Measurements from ENCODE around the gene STIL.
"Not testable (repeated sequence)": the region's sequence is repeated elsewhere in the genome, so short reads cannot be mapped to it uniquely, and the experiment has no call there.

STIL gene

DNA sequence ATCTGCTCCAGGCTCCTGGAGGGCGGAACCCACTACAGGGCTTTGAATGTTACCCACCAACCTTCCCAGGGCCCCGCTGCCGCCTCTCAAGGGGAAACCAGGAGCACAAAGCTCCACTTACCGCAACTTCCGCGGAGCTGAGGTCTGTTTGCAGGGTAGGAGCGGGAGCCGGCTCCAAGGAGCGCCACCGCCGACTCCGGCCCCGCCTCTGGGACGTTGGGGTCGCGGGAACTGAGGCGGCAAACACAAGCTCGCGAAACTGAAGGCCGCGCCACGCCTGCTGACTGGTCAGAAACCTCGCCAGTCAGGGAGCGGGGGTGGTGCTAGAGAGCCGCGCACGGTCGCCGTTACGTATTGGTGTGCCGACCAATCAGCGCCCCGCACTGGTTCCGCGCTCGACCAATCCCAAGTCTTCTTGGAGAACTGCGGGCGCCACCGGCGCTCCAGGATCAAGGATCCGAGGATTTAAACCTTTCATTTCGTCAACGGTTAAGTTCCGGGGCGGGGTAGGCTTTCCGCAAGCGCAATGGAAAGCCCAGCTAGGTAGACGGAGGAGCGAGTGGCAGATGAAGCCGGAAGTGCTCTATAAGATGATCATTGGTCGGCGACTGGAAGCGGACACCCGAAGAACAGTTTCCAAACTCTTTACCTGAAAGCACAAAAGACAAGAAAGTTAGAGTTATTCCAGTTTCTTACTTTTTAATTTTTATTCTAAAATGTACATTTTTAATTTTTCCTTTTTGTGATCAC, at the start of gene STIL:
Gene STIL (minus strand): TSS at position 233 of the 750 bp plus-strand sequence. CDS start 3,828 bp downstream, outside the sequence.
- DNase-seq (ENCODE audit: low read depth in 1 of 2, low spot score in 1 of 2), result peak; percentile 87 to 98

DNA sequence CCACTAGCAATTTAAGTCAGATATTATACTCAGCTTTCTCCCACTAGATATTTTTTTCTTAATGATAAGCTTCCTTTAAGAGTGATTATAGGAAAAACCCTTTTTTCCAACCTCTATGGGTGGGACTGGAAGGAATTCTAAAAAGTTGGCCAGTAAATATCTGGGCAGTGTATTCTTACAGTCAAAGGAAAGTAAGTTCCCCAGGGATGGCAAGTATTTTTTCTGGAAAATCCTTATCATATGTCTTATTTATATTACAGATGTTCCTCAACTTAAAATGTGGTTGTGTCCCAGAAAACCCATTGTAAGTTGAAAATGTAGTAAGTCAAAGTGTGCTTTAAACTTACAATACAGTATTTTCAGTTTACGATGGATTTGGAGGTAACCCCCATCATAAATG, 48.9 kb upstream of the STIL start:
- DNase-seq (ENCODE audit: low read depth in 1 of 2, low spot score in 1 of 2), result no peak

DNA sequence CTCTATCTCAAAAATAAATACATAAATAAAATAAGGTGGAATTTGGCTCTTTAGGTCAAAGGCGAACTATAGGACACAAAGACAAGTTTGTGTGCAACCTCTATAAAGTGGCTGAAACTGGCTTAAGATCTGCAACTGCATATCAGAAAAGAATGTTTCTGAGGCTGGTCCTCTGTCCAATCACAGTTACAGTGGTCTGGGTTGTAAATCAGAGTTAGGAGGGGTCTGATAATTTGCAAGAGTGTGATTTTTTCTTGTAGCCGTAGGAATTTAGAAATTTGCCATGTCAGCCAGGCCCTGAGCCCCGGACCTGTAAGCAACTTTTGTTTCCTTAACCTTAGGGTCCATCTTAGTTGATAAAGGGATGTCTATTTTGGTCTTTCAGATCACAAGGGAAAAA, 47.4 kb upstream of the STIL start:
- DNase-seq (ENCODE audit: low read depth in 1 of 2, low spot score in 1 of 2), result no peak

DNA sequence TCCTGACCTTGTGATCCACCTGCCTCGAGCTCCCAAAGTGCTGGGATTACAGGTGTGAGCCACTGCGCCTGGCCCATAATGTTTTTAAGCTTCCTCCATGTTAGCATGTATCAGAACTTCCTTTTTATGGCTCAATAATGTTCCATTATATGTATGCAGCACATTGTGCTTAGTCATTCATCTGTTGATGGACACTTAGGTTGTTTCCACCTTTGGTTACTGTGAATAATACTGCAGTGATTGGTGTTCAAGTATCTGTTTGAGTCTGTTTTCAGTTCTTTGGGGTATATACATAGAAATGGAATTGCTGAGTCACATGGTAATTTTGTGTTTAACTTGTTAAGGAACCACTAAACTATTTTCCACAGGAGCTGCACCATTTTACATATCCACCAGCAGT, 37.4 kb upstream of the STIL start:
- peak in 1 of 2 donors; percentile 8 for DNase-seq (ENCODE audit: low read depth in 1 of 2, low spot score in 1 of 2)

DNA sequence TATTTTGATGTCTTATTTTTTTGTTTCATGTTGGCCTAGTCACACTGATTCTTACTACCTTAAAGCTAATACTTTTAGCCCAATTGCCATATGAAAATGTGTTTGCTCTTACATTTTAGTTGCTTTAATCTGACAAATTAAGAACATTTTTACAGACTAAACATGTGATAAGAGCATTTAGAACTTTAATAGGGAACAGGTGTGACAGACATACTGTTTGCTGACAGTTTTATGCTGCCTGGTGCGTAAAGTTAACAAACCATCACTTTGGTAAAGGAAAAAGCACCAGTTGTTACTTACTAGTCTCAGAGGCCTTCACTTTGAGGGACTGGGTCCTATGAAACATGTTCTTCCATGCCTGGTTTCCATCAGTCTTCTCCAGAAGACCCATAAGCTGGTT, 34.3 kb upstream of the STIL start:
- no peak for DNase-seq (ENCODE audit: low read depth in 1 of 2, low spot score in 1 of 2)

DNA sequence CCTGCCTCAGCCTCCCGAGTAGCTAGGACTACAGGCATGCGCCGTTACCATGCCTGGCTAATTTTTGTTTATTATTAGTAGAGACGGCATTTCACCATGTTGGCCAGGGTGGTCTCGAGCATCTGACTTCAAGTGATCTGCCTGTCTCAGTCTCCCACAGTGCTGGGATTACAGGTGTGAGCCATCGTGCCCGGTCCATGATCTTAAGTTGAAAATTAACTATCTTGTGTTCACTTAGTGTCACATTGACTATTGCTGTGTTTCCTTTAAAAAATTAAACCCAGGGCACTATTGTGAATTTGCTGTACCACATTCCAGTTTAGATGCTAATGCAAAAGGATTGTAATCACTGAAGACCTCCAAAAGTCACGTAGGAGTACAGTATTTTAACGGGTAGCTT, 33.8 kb upstream of the STIL start:
- DNase-seq (ENCODE audit: low read depth in 1 of 2, low spot score in 1 of 2), result no peak

DNA sequence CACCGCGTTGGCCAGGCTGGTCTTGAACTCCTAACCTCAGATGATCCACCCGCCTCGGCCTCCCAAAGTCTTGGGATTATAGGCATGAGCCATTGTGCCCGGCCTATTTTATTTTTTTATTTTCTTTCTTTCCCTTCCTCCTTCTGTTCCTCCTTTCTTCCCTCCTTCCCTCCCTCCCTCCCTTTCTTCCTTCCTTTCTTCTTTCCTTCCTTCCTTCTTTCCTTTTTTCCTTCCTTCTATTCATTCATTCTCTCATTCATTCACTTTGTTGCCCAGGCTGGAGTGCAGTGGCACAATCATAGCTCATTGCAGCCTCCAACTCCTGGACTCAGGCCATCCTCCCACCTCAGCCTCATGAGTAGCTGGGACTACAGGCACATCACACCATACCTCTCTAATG, 33.0 kb upstream of the STIL start:
- not testable (repeated sequence) for DNase-seq (ENCODE audit: low read depth in 1 of 2, low spot score in 1 of 2)

DNA sequence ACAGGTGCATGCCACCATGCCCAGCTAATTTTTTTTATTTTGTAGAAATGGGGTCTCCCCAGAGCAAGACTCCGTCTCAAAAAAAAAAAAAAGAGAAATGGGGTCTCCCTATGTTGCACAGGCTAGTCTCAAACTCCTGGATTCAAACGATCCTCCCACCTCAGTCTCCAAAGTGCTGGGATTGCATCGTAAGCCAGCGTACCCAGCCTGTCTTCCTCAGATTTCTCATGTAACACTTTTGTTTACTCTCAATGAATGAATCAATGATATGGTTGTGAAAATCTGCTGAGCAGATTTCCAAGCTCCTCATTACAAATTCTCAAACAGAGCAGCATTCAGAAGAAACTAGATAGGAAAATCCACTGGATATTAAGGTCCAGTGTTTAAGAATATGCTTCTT, 26.3 kb upstream of the STIL start:
- no peak for DNase-seq (ENCODE audit: low read depth in 1 of 2, low spot score in 1 of 2)

DNA sequence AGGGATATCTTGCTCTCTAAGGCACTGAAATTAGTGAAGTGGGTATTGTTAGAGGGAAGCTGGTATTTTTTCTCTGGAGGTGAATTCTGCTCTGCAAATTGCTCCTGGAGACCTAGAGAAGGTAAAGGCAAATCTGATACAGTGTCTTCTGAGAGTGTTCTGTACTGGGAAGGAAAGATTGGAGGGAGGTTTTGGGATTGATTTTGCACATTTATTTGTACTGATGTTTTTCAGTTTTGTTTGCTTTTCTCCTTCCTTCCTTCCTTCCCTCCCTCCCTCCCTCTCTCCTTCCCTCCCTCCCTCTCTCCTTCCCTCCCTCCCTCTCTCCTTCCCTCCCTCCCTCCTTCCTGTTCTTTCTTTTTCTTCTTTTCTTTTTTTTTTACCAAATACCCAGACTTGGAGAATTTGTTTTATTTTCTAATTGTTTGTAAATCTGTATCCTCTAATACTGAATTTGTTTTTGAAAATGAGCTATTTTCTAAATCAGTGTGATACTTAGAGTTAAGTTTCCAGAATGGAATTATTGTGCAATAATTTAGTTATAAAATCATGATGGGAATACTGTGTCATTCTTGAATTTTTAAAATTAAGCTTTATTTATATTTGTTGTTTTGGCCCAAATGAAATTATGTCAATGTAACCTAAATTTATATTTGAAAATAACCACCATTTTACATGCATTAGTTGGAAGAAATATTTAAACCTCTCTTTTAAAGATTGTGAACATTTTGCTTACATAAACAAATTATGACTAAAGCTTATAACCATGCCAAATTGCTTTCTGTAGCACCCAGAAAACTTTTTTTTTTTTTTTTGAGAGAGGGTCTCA, 24.5 kb upstream of the STIL start:
- DNase-seq (ENCODE audit: low read depth in 1 of 2, low spot score in 1 of 2), result no peak

DNA sequence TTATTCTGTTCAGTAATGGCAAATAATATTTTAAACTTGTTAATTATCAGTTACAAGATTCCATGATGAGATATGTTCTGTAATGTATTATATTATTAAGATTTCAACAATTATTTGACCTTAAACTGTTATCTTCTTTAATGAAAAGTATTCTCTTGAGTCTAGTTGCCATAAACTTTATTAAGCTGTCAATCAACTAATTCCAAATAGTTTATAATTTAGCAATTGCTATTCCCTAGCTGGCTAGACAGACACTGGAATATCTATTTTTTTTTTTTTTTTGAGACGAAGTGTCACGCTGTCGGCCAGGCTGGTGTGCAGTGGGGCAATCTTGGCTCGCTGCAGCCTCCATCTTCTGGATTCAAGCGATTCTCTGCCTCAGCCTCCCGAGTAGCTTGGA, 23.4 kb upstream of the STIL start:
- DNase-seq (ENCODE audit: low read depth in 1 of 2, low spot score in 1 of 2), result no peak

DNA sequence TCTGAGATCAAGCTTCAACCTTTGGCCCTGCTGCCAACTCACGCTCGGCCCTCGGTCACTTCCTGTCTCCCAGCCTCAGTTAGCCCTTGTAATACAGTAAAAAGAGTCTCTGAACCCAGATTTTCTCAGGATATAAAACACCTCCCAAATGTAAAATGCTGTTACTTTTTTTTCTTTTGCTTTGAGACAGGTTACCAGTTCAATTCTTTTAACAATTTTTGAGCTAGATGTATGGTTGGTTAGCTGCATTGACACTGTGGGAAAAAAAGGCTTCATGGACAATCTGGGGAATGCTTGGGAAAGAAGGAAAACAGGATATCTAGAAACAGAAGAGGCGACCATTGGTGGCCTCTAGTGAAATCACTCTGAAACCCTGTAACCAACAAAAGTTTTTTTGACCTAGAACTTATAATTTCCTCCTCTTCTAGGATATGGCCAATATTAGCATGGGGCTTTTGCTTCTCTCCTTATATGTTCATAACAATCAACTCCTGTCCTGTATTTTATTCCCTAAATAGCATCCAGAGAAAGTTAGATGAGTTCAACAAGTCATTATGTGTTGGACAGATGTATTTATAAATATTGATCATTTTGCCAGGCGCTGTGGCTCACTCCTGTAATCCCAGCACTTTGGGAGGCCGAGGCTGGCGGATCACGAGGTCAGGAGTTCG, 21.0 kb upstream of the STIL start:
- DNase-seq (ENCODE audit: low read depth in 1 of 2, low spot score in 1 of 2), result no peak

DNA sequence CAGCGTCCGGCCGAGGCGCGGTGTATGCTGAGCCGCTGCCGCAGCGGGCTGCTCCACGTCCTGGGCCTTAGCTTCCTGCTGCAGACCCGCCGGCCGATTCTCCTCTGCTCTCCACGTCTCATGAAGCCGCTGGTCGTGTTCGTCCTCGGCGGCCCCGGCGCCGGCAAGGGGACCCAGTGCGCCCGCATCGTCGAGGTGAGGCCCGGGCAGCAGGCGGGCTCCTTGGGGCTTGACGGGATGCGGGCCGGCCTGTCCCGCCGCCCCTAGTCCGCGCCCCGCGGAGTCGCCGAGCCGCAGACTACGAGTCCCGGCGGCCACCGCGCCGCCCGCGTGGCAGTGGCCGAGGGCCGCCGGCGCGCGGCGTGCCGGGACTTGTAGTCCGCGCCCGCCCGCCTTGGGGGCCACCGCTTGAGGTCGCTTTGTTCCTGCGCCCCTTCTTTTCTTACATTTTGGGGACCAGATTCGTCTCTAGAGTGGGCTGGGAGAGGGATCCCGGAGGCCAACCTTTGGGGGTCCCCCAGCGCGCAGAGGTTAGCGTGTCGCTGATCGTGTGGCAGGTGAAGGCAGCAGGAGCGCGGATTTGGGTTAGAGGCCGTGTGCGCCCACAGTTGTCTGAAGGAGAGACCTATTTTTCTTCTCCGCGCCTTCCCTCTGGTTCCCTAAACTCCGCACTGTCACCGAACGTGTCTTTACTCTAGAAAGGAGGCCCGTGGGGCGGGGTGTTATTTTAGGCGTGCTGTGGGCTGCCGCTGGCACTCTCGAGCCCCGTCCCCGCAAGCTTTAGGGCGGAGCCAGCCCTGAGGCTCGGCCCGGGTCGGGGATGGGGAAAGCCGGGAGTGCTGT, 20.2 kb upstream of the STIL start:
- DNase-seq (ENCODE audit: low read depth in 1 of 2, low spot score in 1 of 2), result peak; percentile 54 to 56

DNA sequence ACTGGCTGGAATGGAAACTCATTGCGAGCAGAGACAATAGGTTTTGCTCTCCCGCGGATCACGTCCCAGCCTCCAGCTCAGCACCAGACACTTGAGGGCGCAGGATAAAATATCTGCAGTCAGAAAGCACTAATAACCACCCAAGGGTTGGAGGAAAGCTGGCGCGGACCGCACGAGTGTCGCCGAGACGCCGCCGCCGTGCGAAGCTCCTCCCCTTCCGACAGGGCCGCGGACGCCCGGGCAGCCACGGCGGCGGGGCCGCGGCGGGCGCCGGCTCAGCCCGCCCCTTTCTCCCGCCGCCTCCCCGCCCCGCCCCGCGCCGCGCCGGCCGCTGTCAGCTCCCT, 19.6 kb upstream of the STIL start, which contains the start of gene CMPK1:
Gene CMPK1 (plus strand): TSS at position 213 of the 344 bp plus-strand sequence. CDS start 156 bp downstream, outside the sequence.
- peak; percentile 55 to 71 for DNase-seq (ENCODE audit: low read depth in 1 of 2, low spot score in 1 of 2)

DNA sequence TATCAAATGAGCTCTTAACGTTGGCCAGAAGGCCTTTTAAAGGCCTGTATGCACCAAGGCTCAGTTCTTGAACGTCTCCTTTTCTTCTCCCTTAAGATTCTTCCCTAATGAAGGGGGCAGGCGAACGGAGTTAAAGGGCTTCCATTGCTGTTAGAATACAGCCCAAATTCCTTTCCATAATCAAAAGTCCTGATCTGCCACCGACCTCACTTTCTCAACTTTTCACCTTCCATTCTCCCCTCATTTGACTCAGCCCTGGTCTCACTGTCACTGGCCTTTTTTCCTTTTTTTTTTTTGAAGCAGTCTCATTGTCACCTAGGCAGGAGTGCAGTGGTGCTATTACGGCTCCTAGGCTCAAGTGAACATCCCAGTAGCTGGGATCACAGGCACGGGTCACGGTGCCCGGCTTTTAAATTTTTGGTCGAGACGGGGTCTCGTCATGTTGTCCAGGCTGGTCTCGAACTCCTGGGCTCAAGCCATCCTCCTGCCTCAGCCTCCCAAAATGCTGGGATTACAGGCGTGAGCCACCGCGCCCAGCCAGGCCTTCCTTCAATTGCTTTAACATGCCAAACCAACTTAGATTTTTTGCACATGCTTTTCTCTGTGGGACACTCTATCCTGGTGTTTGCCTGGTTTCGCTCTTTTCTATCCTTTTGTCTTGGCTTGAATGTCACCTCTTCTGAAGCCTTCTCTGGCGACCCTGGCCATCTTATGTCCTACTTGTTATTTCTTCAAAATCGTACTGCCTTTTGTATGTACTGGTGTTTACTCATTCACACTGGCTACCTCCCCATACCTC, 19.0 kb upstream of the STIL start:
- no peak for DNase-seq (ENCODE audit: low read depth in 1 of 2, low spot score in 1 of 2)

DNA sequence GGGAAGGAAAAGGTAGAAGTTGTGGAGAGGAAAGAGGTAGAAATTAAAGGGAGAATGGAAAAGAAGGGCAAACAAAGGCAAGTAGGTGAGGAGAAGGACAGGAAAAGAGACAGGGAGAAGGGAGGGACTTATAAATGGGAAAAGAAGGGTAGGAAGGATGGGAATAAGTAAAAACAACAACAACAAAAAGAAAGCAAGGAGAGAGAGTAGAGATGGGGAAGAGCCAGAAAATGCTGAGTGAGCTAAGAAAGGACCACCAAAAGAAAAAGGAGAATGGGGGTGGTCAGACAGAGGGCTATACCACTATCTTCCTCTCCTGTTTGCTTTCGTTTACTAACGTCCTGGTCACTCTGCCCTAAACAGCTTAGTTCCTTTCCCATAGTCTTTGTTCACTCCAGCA, 17.9 kb upstream of the STIL start:
- no peak for DNase-seq (ENCODE audit: low read depth in 1 of 2, low spot score in 1 of 2)

DNA sequence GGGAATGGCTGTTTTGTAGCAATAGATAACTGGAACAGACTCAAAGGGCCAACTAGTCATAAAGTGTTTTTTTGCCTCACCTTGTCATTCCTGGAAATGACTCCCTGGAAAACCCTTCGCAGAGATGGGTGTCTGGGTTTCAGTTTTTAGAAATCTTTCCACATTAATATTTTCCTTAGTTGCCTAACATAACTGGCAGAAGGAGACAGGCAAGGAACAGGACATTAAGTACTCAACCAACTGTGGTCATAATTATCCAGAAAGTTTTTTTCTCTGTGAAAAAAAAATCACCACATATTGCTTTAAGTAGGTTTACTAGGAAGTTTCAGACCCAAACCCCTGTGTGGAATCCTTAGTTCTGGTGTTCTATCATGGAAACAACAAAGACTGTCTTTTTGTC, 16.3 kb upstream of the STIL start:
- no peak for DNase-seq (ENCODE audit: low read depth in 1 of 2, low spot score in 1 of 2)

DNA sequence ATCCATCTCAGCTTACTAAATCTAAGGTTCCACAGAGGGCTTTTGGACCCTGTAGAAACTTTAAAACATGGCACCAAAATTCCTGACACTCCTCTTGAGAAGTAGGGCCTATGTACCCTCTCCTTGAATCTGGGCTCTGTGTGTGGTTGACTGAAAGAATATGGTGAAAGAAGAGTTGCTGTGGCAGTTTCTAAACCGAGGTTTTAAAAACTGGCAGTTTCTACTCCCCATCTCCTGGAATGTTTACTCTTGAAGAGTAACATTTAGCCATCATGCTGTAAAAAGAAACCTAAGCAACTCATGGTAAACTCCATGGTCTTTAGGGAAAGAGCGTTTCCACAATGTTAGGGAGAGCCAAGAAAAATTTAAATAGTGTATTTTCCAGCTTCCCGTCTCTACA, 15.0 kb upstream of the STIL start:
- DNase-seq (ENCODE audit: low read depth in 1 of 2, low spot score in 1 of 2), result no peak

DNA sequence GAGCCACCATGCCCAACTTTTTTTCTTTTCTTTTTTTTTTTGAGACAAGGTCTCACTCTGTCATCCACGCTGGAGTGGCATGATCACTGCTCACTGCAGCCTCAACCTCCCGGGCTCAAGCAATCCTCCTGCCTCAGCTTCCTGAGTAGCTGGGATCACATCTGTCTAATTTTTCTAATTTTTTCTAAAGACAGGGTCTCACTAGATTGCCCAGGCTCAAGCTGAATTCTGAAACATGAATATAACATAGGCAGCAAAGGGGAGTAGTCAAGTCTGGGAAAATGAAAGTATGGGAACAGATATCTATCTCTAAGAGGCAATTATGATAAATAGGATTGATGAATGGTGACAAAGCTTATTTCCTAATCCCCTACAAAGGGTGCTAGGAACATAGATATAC, 12.3 kb upstream of the STIL start:
- no peak for DNase-seq (ENCODE audit: low read depth in 1 of 2, low spot score in 1 of 2)

DNA sequence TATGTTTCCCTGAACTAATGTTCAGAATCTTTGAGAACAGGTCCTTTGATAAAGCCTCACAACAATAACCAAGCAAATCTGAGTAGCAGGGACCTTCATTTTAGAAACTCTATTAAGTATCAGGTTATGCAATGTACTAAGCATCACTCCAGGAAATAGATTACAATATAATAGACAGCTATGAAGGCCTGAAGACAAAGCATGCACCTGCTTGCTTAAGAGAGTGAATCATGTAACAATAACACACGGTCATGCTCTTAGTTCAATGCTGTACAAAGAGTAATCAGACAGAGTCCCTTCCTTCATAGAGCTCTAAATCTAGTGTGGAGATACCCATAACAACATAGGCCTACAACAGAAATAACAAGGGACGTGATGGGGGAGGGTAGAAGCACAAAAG, 11.6 kb upstream of the STIL start:
- no peak for DNase-seq (ENCODE audit: low read depth in 1 of 2, low spot score in 1 of 2)

DNA sequence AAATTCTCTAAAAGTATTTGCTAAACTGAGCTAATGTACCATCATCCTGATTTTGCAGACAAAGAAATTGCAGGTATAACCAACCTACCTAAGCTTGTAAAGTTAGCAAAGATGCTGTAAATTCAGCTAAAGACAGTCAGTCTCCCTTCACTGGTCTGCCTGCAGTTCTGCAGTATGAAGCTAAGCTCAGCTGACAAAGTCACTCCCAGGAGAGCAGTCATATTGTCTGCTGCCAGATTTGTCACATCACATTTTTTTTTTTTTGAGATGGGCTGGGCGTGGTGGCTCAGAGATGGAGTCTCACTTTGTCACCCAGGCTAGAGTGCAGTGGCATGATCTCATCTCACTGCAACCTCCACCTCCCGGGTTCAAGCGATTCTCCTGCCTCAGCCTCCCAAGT, 10.7 kb upstream of the STIL start:
- no peak for DNase-seq (ENCODE audit: low read depth in 1 of 2, low spot score in 1 of 2)

All from activated CD4-positive, alpha-beta T cell treated with anti-CD3 and anti-CD28 coated beads, Interleukin-2, amount 50 U/mL, for 24 hours (primary cell).